Measurements from ENCODE around the gene FBXO42. TPM values are rescaled to one million over a fixed set of nuclear protein-coding genes. Genes with fewer than 3 reads are reported as not detected.

Gene FBXO42
- polyA plus RNA-seq, 3 donors from 2014 or later: 12.2 to 26.2 (median 24.7) TPM

DNA sequence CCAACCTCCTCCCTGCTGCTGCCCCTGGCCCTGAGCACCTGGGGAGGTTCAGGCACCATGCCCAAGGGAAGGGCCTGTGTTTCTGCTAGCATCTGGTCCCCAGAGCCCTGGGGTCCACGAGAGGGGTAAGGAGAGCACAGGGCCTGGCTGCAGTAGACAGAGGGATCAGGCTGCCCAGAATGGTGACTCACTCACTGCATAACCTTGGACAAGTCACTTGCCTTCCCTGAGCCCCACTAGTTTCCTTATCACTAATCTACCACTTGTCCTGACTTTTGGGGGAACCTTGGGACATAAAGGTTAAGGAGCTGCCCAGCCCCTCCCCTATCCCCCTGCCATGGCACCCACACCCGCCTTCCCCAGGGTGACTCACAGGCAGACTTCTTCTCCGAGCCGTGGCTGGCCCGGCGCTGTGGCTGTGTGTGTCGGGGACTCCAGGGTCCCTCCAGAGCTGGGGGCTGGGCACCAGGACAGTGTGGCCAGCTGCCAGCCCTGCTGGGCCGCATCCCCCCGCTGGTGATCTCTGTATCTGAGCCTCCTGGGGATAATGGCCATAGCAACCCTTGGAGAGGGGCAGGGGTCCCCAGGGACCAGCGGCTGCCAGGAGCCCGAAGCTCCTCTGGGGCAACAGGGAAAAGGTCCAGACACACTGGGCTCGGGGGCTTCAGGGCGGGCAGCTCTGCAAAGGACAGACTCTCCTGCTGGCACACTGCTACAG, 143.9 kb downstream of the FBXO42 start:
- Mint-ChIP-seq H3K4me3 (peak overlapping the region in 3 of 5 donors; percentile 18 to 41 (median 36)), H3K36me3 (peaks cover 0 to 6% (median 3%) of the 10 kb centered on the region in 3 donors), H3K4me1 (peaks cover 7 to 9% of the 10 kb centered on the region in 2 donors), H3K9me3 (no peaks in the 10 kb centered on the region), H3K27me3 (ENCODE audit: low read depth in 3 of 3) (peaks cover 0 to 6% (median 2%) of the 10 kb centered on the region in 3 donors), H3K27ac (no peak overlapping the region)
- DNase-seq: no peak

DNA sequence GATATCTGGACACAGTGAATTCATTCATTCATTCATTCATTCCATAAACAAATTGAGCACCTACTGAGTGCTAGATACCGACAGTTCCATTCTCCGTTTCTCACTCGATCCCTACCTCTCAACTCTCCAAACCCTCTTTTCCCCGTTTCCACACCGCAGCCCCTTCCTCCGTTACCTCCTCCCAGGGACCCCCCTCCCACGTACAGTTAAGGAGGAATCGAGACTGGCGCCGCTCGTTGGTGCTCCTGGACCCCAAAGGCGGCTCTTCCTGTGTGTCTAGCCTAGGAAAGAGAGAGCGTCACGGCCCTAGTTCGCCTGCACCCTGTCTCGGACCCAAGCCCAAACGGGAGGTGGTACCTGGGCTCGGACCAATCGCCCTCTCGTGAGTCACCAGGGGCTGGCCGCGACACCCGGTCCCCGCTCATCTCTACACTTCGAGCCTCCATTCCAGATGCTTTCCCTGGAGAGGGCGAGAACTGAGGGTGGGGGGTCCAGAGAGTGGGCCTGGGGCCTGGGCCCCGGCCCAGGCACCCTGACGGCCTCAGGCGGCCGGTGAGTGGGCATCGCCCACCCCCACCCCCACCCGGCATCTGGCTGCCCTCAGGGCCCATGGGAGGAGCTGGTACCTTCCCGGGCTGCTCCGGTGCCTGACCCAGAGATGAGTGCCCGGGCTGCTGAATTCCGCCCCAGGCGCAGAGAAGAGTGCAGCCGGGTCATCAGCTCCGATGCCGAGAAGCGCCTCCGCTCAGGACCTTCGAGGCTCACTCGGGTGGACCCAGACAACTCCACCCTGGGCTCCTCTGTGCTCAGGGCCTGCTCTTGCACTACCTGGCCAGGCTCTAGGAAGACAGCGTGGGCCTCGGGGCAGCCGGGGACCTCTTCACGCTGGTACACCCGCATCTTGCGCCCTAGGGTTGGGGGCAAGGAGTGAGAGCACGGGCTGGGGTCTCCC, 144.7 kb downstream of the FBXO42 start:
- H3K27me3 Mint-ChIP-seq (ENCODE audit: low read depth in 3 of 3): peaks cover 0 to 6% (median 2%) of the 10 kb centered on the region in 3 donors
- H3K36me3 Mint-ChIP-seq: peaks cover 3 to 14% (median 11%) of the 10 kb centered on the region in 3 donors
- no peaks in the 10 kb centered on the region for H3K9me3 Mint-ChIP-seq
- H3K4me3 Mint-ChIP-seq: peak overlapping the region; percentile 88 to 93 (median 91)
- DNase-seq: no peak
- peak overlapping the region; percentile 76 to 97 (median 95) for H3K27ac Mint-ChIP-seq
- H3K4me1 Mint-ChIP-seq: peaks cover 7 to 9% of the 10 kb centered on the region in 2 donors

DNA sequence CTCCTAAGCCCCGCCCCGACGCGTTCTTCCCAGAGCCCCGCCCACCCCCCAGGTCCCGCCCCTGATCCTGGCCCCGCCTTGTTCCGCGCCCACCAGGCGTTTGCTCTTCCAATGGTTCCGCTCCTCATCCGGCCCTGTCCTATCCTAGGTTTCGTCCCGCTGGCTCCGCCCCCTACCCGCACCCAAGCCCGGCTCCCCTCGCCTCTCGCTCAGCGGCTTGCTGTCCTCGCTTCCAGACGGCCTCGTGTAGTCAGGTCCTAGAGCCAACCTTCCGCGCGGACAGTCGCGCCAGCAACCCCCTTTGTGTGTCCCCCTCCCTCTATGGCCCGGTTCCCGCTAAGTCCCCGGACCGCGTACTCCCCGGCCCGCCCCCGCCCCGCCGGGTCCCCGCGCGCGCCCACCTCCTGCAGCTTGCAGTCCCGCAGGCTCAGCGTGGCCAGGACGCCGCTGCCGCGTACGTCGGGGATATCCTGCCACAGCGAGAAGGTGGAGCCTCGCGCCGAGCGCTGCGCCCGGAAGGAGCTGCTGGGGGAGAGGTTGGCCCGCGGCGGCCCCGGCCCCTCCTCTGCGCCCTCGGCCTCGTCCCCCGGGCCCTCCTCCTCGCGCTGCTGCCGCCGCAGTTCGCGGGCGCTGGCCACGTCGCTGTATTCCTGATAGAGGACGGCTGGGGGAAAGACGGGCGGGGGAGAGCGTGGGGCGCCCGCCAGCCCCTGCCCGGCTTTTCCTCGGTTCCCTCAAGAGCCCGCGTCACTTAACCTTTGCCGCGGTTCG, 145.5 kb downstream of the FBXO42 start:
- DNase-seq: peak; percentile 92 to 95 (median 94)
- Mint-ChIP-seq H3K9me3 (no peaks in the 10 kb centered on the region), H3K27ac (peak overlapping the region; percentile 86 to 97 (median 95)), H3K36me3 (peaks cover 3 to 14% (median 11%) of the 10 kb centered on the region in 3 donors), H3K4me1 (peaks cover 7 to 9% of the 10 kb centered on the region in 2 donors), H3K4me3 (peak overlapping the region; percentile 88 to 93 (median 91)), H3K27me3 (ENCODE audit: low read depth in 3 of 3) (peaks cover 0 to 6% (median 2%) of the 10 kb centered on the region in 3 donors)

DNA sequence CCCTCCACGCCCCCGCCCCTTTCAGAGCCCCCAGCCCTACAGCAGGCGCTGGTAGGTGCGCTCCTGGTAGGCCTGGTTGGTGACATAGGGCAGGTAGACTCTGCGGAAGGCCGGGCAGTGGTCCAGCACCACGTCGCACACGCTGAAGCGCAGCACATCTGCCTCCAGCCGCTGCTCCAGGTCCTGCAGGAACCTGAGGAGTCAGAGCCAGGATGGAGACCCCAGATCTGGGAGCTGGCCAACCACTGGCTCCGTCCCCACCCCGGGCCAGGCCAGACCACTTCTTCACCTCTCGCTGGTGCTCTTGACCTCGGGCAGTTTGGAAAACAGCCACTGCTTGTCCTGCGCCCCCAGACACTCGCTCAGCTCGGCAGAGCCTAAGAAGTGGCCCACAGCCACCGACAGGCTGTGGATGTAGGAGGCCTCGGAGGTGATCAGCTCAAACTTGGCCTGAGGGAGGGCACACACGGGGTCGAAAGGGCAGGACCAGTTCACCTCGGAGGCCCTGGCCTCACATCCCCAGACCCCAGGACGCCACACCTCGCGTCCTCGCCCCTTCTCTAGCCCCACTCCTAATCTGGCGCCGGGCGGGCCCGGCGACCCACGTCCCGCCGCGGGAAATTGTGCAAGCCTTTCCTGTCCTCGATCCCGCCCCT, 146.3 kb downstream of the FBXO42 start:
- Mint-ChIP-seq H3K4me1 (peaks cover 7 to 9% of the 10 kb centered on the region in 2 donors), H3K4me3 (peak overlapping the region; percentile 88 to 93 (median 91)), H3K27ac (peak overlapping the region; percentile 86 to 97 (median 95)), H3K27me3 (ENCODE audit: low read depth in 3 of 3) (peaks cover 0 to 6% (median 2%) of the 10 kb centered on the region in 3 donors), H3K36me3 (peaks cover 3 to 14% (median 11%) of the 10 kb centered on the region in 3 donors), H3K9me3 (no peaks in the 10 kb centered on the region)
- no peak for DNase-seq

DNA sequence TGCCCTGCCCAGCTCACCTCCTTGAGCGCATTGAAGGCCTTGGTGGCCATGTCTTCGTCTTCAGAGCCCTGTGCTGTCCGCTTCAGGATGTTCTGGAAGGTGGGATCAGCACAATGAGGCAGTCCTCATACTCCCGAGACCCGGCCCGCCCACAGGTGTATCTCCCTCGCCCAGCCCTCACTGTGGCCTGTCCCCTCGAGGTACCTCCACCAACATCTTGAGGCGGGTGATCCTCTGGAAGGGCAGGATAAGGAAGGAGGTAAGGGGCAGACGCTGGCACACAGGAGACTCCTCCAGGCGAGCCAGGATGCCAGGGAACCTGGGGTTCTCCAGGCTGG, 147.0 kb downstream of the FBXO42 start:
- peaks cover 7 to 9% of the 10 kb centered on the region in 2 donors for H3K4me1 Mint-ChIP-seq
- H3K27me3 Mint-ChIP-seq (ENCODE audit: low read depth in 3 of 3): peaks cover 0 to 6% (median under 1%) of the 10 kb centered on the region in 3 donors
- H3K27ac Mint-ChIP-seq: peak overlapping the region in 2 of 6 donors; percentile 22 to 24
- H3K36me3 Mint-ChIP-seq: peaks cover 3 to 14% (median 11%) of the 10 kb centered on the region in 3 donors
- no peaks in the 10 kb centered on the region for H3K9me3 Mint-ChIP-seq
- H3K4me3 Mint-ChIP-seq: peak overlapping the region in 3 of 5 donors; percentile 2 to 30 (median 9)
- DNase-seq: no peak

DNA sequence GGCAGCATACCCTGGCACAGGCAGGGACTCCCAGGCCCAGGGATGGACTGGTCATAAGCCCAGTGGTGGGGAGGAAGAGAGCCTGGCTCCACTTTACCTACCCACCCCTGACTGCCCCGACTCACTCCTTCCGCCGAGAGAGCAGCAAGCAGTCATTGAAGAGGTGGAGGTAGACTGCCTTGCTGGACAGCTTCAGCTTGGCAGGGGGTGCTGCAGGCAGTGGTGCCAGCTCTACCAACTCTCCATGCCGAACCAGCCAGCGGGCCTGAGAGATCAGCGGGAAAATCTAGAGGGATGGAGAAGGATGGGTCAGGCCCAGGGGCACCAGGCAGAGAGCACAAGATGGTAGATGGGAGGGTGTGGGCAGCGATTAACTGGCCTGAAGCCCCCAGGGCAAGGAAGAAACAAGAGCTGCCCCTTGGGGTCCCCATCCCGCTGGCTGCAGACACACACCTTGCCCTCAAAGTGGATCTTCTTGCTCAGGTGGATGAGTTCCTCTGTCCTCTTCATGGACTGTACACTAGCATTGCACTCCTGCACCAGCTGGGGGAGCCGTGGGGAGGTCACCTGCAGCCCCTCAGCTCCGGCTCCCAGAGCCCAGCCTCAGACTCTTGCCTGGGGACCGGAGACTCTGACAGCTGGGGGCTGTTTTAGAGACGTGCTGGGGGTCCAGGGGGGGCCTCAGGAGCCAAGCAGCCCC, 147.5 kb downstream of the FBXO42 start:
- Mint-ChIP-seq H3K4me1 (peaks cover 7 to 9% of the 10 kb centered on the region in 2 donors), H3K4me3 (peak overlapping the region in 3 of 5 donors; percentile 30 to 64 (median 64)), H3K9me3 (no peaks in the 10 kb centered on the region), H3K27ac (peak overlapping the region in 4 of 6 donors; percentile 36 to 76 (median 53)), H3K27me3 (ENCODE audit: low read depth in 3 of 3) (peaks cover 0 to 6% (median 0%) of the 10 kb centered on the region in 3 donors), H3K36me3 (peaks cover 3 to 14% (median 11%) of the 10 kb centered on the region in 3 donors)
- no peak for DNase-seq

DNA sequence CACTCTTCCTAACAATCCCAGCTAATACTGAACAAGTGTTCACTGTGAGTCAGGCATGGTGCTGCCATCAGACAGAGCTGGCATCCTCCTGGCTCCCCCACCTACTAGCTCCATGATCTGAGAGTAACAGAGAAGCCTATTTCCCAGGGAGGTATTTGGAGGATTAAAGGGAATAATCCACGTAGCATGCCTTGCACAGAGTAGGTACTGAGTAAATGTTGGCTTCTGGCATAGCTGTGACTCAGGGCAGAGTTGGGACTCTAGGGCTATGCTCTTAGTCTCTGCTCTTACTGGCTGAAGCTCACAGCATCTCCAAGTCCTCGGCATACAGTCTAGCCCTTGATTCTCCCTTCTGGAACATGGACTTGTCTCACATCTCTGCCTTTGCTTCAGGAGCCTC, 148.1 kb downstream of the FBXO42 start:
- Mint-ChIP-seq H3K4me3 (no peak overlapping the region), H3K9me3 (no peaks in the 10 kb centered on the region), H3K27me3 (ENCODE audit: low read depth in 3 of 3) (peaks cover 0 to 7% (median 0%) of the 10 kb centered on the region in 3 donors), H3K4me1 (peaks cover 7 to 9% of the 10 kb centered on the region in 2 donors), H3K36me3 (peaks cover 3 to 14% (median 11%) of the 10 kb centered on the region in 3 donors), H3K27ac (peak overlapping the region in 4 of 6 donors; percentile 23 to 81 (median 64))
- DNase-seq: no peak

DNA sequence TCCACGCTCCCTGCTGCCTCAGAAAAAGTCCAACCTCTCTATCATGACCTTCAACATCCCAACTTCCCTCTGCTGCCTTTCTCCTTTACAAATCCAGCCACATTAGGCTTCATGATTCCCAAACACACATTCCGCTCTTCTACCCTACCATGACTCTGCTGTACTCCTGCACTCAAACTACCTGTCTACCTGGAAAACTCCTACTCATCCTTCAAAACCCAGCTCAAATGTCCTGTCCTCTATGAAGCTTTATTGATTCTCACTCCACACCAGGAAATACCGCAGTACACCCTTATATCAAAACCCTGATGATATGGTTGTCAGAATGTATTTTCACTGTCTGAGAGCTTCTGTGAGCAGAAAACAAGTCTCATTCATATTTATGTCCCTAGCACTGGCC, 148.7 kb downstream of the FBXO42 start:
- H3K36me3 Mint-ChIP-seq: peaks cover 3 to 14% (median 11%) of the 10 kb centered on the region in 3 donors
- no peak for DNase-seq
- peaks cover 0 to 7% (median 0%) of the 10 kb centered on the region in 3 donors for H3K27me3 Mint-ChIP-seq (ENCODE audit: low read depth in 3 of 3)
- H3K4me3 Mint-ChIP-seq: no peak overlapping the region
- H3K9me3 Mint-ChIP-seq: no peaks in the 10 kb centered on the region
- peaks cover 7 to 9% of the 10 kb centered on the region in 2 donors for H3K4me1 Mint-ChIP-seq
- no peak overlapping the region for H3K27ac Mint-ChIP-seq

DNA sequence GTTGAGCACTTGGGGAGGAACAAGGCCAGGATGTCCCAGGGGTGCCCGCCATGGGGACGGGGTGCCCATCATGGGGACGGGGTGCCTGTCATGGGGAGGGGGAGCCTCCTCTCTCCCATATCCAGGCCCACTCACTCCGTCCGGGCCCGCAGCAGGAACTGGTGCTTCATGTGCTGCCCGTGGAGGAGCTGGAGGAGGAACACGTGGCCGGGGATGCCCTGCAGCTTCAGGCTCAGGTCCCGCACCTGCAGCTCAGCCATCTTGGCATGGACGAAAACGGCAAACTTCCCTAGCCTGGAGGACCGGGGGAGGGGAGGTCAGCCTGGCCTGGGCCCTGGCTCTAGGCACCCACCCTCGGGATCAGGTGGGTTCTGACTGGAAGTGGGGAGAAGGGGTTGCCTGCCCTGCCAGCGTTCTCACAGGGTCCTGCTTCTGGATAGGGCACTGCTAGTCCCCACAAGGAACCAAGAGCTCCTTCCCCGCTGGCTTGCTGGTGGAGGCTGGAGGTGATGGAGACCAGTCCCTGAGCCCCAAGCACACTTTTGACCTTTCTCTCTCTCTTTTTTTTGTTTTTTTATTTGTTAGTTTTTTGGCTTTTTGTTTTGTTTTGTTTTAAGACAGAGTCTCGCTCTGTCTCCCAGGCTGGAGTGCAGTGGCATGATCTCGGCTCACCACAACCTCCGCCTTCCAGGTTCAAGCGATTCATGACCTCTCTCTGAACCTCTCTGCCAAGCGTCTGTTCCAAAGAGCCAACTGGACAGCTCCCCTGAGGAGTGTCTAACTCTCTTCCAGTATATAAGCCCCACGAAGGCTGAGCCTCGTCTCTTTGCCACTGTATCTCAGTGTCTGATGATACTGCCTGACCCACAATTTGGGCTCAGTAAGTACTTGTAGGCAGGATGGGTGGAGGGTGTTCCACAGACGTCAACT, 149.7 kb downstream of the FBXO42 start:
- Mint-ChIP-seq H3K27ac (peak overlapping the region in 1 of 6 donors; percentile 62), H3K36me3 (peaks cover 3 to 14% (median 11%) of the 10 kb centered on the region in 3 donors), H3K27me3 (ENCODE audit: low read depth in 3 of 3) (peaks cover 0 to 7% (median 0%) of the 10 kb centered on the region in 3 donors), H3K4me3 (no peak overlapping the region), H3K9me3 (no peaks in the 10 kb centered on the region), H3K4me1 (peaks cover 7 to 9% of the 10 kb centered on the region in 2 donors)
- DNase-seq: no peak

DNA sequence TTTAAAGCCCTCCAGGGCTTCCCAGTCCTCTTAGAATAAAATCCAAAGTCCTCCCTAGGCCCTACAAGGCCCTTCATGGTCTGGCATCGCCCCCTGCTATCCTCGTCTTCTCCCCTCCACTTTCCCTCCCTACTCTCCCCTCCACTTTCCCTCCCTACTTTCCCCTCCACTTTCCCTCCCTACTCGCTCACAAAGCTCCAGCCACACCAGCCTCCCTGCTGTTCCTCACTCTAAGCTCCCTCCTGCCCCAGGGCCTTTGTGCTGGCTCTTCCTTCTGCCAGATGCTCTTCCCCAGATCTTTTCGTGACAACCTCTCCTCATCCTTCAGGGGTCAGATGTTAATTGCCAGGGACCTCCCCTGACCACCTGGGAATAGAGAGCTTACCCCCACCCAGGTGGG, 152.6 kb downstream of the FBXO42 start:
- Mint-ChIP-seq H3K27ac (no peak overlapping the region), H3K36me3 (peaks cover 3 to 18% (median 11%) of the 10 kb centered on the region in 3 donors), H3K4me3 (no peak overlapping the region), H3K9me3 (no peaks in the 10 kb centered on the region), H3K27me3 (ENCODE audit: low read depth in 3 of 3) (peaks cover 0 to 3% (median 0%) of the 10 kb centered on the region in 3 donors), H3K4me1 (no peaks in the 10 kb centered on the region)
- no peak for DNase-seq

DNA sequence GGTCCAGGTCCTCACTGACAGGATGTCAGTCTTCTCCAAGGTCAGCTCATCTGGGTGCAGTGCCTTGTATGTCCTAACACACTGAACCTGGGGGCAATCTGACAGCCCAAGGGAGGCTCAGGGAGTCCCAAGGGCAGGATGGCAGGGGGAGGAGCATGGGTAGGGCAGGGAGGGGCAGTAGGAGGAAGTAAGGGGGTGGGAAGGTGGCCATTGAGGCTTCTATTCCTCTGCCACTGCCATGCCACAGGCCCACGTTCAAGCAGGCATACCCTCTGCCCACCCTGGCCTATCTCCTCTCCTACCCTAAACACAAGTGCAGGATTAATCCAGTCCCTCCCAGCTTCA, 153.2 kb downstream of the FBXO42 start:
- no peak overlapping the region for H3K4me3 Mint-ChIP-seq
- peaks cover 3 to 16% (median 11%) of the 10 kb centered on the region in 3 donors for H3K36me3 Mint-ChIP-seq
- peaks cover 0 to 1% (median 0%) of the 10 kb centered on the region in 3 donors for H3K27me3 Mint-ChIP-seq (ENCODE audit: low read depth in 3 of 3)
- no peaks in the 10 kb centered on the region for H3K9me3 Mint-ChIP-seq
- DNase-seq: no peak
- no peaks in the 10 kb centered on the region for H3K4me1 Mint-ChIP-seq
- peak overlapping the region in 3 of 6 donors; percentile 12 to 32 (median 14) for H3K27ac Mint-ChIP-seq
